IMR-90 (cell line): ENCODE results near the gene TUBA1A. TPM values are rescaled to one million over a fixed set of nuclear protein-coding genes. Genes with fewer than 3 reads are reported as not detected.

Experiments used
- ATAC-seq: fragments of 200-7000 bp; cut with Tn5 transposase; 2 replicates; pipeline ENCODE4 v1.9.1; 2020; ENCODE audit warnings: low read depth, mild to moderate bottlenecking, moderate library complexity
- BruUV-seq: library from RNA; stranded (reverse); fragments of 400-500 nt; replicated peaks from 2 replicates; lab custom pipeline; 2021; lab: Mats Ljungman, UMichigan
- CTCF ChIA-PET: fragments of 300-600 bp; formaldehyde crosslinking; extraction: SDS; loops from one replicate; lab custom pipeline; 2021; ENCODE audit warnings: antibody characterized with exemption; lab: Yijun Ruan, JAX
- POLR2A ChIA-PET: fragments of 300-600 bp; sonication (Branson Sonifier 250); formaldehyde crosslinking; loops from one replicate; lab custom pipeline; 2022; ENCODE audit warnings: antibody characterized with exemption; ENCODE audit not compliant: unreplicated experiment; lab: Charles Lee
- DNase-seq: peaks from one replicate; pipeline ENCODE4 v3.0.0; 2013
- H2AFZ ChIP-seq: replicated peaks from 2 replicates; pipeline ENCODE3; 2013; ENCODE audit warnings: low read length, mild to moderate bottlenecking; ENCODE audit not compliant: poor library complexity
- H2AK5ac ChIP-seq: 2 replicates; pipeline ENCODE4 v1.6.1; 2013; ENCODE audit warnings: low read depth, low read length, inconsistent platforms
- H2AK9ac ChIP-seq: replicated peaks from 2 replicates; pipeline ENCODE3; 2013; ENCODE audit warnings: mild to moderate bottlenecking, low read depth, low read length, moderate library complexity; ENCODE audit not compliant: poor library complexity
- H2BK120ac ChIP-seq: 2 replicates; pipeline ENCODE4 v1.6.1; 2013; ENCODE audit warnings: low read depth, low read length, inconsistent platforms
- H2BK15ac ChIP-seq: 3 replicates; pipeline ENCODE4 v1.6.1; 2013; ENCODE audit warnings: low read depth, low read length, inconsistent platforms
- H2BK20ac ChIP-seq: 2 replicates; pipeline ENCODE4 v1.6.1; 2013; ENCODE audit warnings: low read depth, mild to moderate bottlenecking, inconsistent platforms, low read length, moderate library complexity
- H2BK5ac ChIP-seq: 2 replicates; pipeline ENCODE4 v1.6.1; 2013; ENCODE audit warnings: mild to moderate bottlenecking, low read depth, low read length, inconsistent platforms; ENCODE audit not compliant: poor library complexity, severe bottlenecking
- H3K14ac ChIP-seq: replicated peaks from 2 replicates; pipeline ENCODE4 v1.6.1; 2013; ENCODE audit warnings: low read depth, low read length, inconsistent platforms
- H3K18ac ChIP-seq: 2 replicates; pipeline ENCODE4 v1.6.1; 2013; ENCODE audit warnings: low read depth, low read length, control low read depth
- H3K23ac ChIP-seq: 2 replicates; pipeline ENCODE4 v1.6.1; 2013; ENCODE audit warnings: low read depth, low read length, inconsistent platforms
- H3K27ac ChIP-seq: 2 replicates; pipeline ENCODE4 v1.5.1; 2013; ENCODE audit warnings: mild to moderate bottlenecking, control low read depth, low read length; ENCODE audit not compliant: insufficient read depth
- H3K27me3 ChIP-seq: 2 replicates; pipeline ENCODE4 v1.6.1; 2013; ENCODE audit warnings: low read length; ENCODE audit not compliant: control insufficient read depth, insufficient read depth
- H3K36me3 ChIP-seq: 2 replicates; pipeline ENCODE4 v1.6.1; 2013; ENCODE audit warnings: low read length, mixed read lengths; ENCODE audit not compliant: control insufficient read depth, insufficient read depth
- H3K4ac ChIP-seq: 2 replicates; pipeline ENCODE4 v1.6.1; 2013; ENCODE audit warnings: low read depth, low read length, inconsistent platforms
- H3K4me1 ChIP-seq: 2 replicates; pipeline ENCODE4 v1.6.1; 2013; ENCODE audit warnings: low read length, mixed read lengths; ENCODE audit not compliant: control insufficient read depth, insufficient read depth
- H3K4me2 ChIP-seq: 2 replicates; pipeline ENCODE4 v1.6.1; 2013; ENCODE audit warnings: low read depth, mild to moderate bottlenecking, control low read depth, low read length, moderate library complexity
- H3K4me3 ChIP-seq: 2 replicates; pipeline ENCODE4 v1.5.1; 2013; ENCODE audit warnings: low read depth, mild to moderate bottlenecking, control low read depth, low read length, moderate library complexity; ENCODE audit not compliant: insufficient read depth
- H3K56ac ChIP-seq: 2 replicates; pipeline ENCODE4 v1.6.1; 2013; ENCODE audit warnings: low read length, inconsistent platforms; ENCODE audit not compliant: insufficient read depth; ENCODE audit errors: extremely low read depth
- H3K79me1 ChIP-seq, 2 experiments: 2 replicates each; pipeline ENCODE4 v1.6.1; 2013; ENCODE audit warnings: low read length in 2 of 2, inconsistent platforms in 1 of 2, low read depth in 1 of 2
- H3K9ac ChIP-seq: 2 replicates; pipeline ENCODE4 v1.6.1; 2013; ENCODE audit warnings: low read depth, low read length, control low read depth
- H3K9me1 ChIP-seq: 2 replicates; pipeline ENCODE4 v1.6.1; 2013; ENCODE audit warnings: low read length, inconsistent platforms; ENCODE audit not compliant: insufficient read depth
- H3K9me3 ChIP-seq: 2 replicates; pipeline ENCODE4 v1.6.1; 2013; ENCODE audit warnings: low read length; ENCODE audit not compliant: control insufficient read depth, insufficient read depth
- H4K20me1 ChIP-seq: 2 replicates; pipeline ENCODE4 v1.6.1; 2013; ENCODE audit warnings: low read length, inconsistent platforms; ENCODE audit not compliant: insufficient read depth
- H4K5ac ChIP-seq: 2 replicates; pipeline ENCODE4 v1.6.1; 2013; ENCODE audit warnings: mild to moderate bottlenecking, low read depth, low read length, control low read depth
- H4K8ac ChIP-seq, 2 experiments: 2 replicates each; pipeline ENCODE4 v1.6.1; 2013; ENCODE audit warnings: low read depth in 2 of 2, low read length in 2 of 2, control low read depth in 1 of 2, inconsistent platforms in 1 of 2
- H4K91ac ChIP-seq: 2 replicates; pipeline ENCODE4 v1.6.1; 2013; ENCODE audit warnings: low read depth, low read length, inconsistent platforms; ENCODE audit not compliant: insufficient read depth
- BHLHE40 ChIP-seq: fragments of 150-350 bp; IDR thresholded peaks from 2 replicates; pipeline ENCODE4 v1.6.1; 2016; ENCODE audit warnings: mild to moderate bottlenecking, low read depth, low read length
- CEBPB ChIP-seq: IDR thresholded peaks from 2 replicates; pipeline ENCODE4 v1.6.1; 2012; ENCODE audit warnings: low read depth, low read length, improper control_type of control experiment
- CHD1 ChIP-seq: IDR thresholded peaks from 2 replicates; pipeline ENCODE4 v1.6.1; 2012; ENCODE audit warnings: low read depth, low read length, improper control_type of control experiment
- CTCF ChIP-seq: conservative IDR thresholded peaks from 2 replicates; pipeline ENCODE4 v1.5.1; 2012; ENCODE audit warnings: mild to moderate bottlenecking, low read depth, low read length, improper control_type of control experiment
- ELK1 ChIP-seq: fragments of 150-350 bp; IDR thresholded peaks from 2 replicates; pipeline ENCODE4 v1.6.1; 2016; ENCODE audit warnings: low read depth, mild to moderate bottlenecking, low read length, moderate library complexity, borderline replicate concordance
- MAZ ChIP-seq: IDR thresholded peaks from 2 replicates; pipeline ENCODE4 v1.6.1; 2012; ENCODE audit warnings: low read depth, mild to moderate bottlenecking, low read length, improper control_type of control experiment, moderate library complexity, borderline replicate concordance
- NFE2L2 ChIP-seq: fragments of 150-350 bp; IDR thresholded peaks from 2 replicates; pipeline ENCODE4 v1.6.1; 2016; ENCODE audit warnings: low read depth, mild to moderate bottlenecking, low read length
- POLR2A ChIP-seq: IDR thresholded peaks from 2 replicates; pipeline ENCODE4 v1.6.1; 2012; ENCODE audit warnings: mild to moderate bottlenecking, low read depth, low read length
- RAD21 ChIP-seq: IDR thresholded peaks from 2 replicates; pipeline ENCODE4 v1.6.1; 2012; ENCODE audit warnings: low read length, improper control_type of control experiment
- RCOR1 ChIP-seq: IDR thresholded peaks from 2 replicates; pipeline ENCODE4 v1.6.1; 2012; ENCODE audit warnings: mild to moderate bottlenecking, low read length, improper control_type of control experiment; ENCODE audit not compliant: insufficient replicate concordance
- RFX5 ChIP-seq: IDR thresholded peaks from 2 replicates; pipeline ENCODE4 v1.8.0; 2012; ENCODE audit warnings: low read depth, mild to moderate bottlenecking, low read length, moderate library complexity
- SMC3 ChIP-seq: fragments of 150-350 bp; IDR thresholded peaks from 2 replicates; pipeline ENCODE4 v1.6.1; 2016; ENCODE audit warnings: low read depth, mild to moderate bottlenecking, antibody characterized with exemption, low read length, moderate library complexity
- WGBS, 2 experiments: methylation state at CpG; one replicate each; pipeline versions ENCODE4 v1.1.5 to v1.1.7; 2013; ENCODE audit warnings: missing lambda C conversion rate in 2 of 2; ENCODE audit not compliant: insufficient read length in 1 of 2; ENCODE audit errors: extremely low coverage in 2 of 2; 5-methylcytosine and 5-hydroxymethylcytosine counted together
- dilution Hi-C: fragments of 300-500 bp; cut with HindIII; formaldehyde crosslinking; loops from one replicate; pipeline ENCODE4 v1.14.3; 2018; ENCODE audit warnings: low sequenced_read_pairs; ENCODE audit not compliant: unreplicated experiment
- in situ Hi-C: fragments of 300-500 bp; cut with MboI; formaldehyde crosslinking; loops from 3 replicates; pipeline ENCODE4 v1.14.3; 2019; ENCODE audit warnings: low sequenced_read_pairs, inconsistent platforms, mixed read lengths
- intact Hi-C: fragments of 100-400 bp; cut with micrococcal nuclease; formaldehyde crosslinking; loops from 2 replicates; pipeline ENCODE4 v1.10.0; 2022
- polyA plus RNA-seq, 3 experiments: library from polyadenylated mRNA; depleted of rRNA; stranded (reverse); fragments of >200 nt; gene quantifications; 2 replicates each; pipeline ENCODE4 v1.2.3, GENCODE V29; 2012; ENCODE audit warnings: low replicate concordance in 1 of 3
- total RNA-seq: library from RNA; depleted of rRNA; stranded (reverse); fragments of >200 nt; gene quantifications from 2 replicates; pipeline ENCODE4 v1.2.3, GENCODE V29; 2012

The TUBA1A gene
- total and polyA plus RNA-seq, 2 of the 4 experiments (the other 2 are of a cell fraction) = 2,105 to 2,832 TPM

- 0 out of 2 replicates have a peak, but pooled peaks cover 1% of the 10 kb centered on the region for H3K4me1 ChIP-seq
- H2BK15ac ChIP-seq = no peak overlapping the region
- no peak overlapping the region for H3K14ac ChIP-seq
- no peak overlapping the region for H2AFZ ChIP-seq
- H3K56ac ChIP-seq = no peak overlapping the region
- BruUV-seq = no TSS peak
- H3K27ac ChIP-seq = no peak overlapping the region
- no peak overlapping the region for H2BK120ac ChIP-seq
- TF ChIP-seq CTCF = no peak
- no peak for TF ChIP-seq BHLHE40
- TF ChIP-seq POLR2A = no peak
- no peak for TF ChIP-seq MAZ
- no peak for TF ChIP-seq CHD1
- TF ChIP-seq RAD21 = no peak
- no peak for TF ChIP-seq RFX5
- TF ChIP-seq CEBPB = no peak
- no peak for TF ChIP-seq RCOR1
- TF ChIP-seq SMC3 = no peak
- no peak for TF ChIP-seq NFE2L2
- TF ChIP-seq ELK1 = no peak
- ATAC-seq (peak; percentile 62), DNase-seq (no peak)
- no peaks in the 10 kb centered on the region for H3K27me3 ChIP-seq
- in situ Hi-C loops = loop anchor here (10.0 kb wide), 1 partner anchor 47 kb away; the partner anchor contains the start of gene TUBA1A
- H3K4me2 ChIP-seq = no peak overlapping the region
- no peak overlapping the region for H2AK9ac ChIP-seq
- peaks cover 0 to 9% of the 10 kb centered on the region in 2 experiments; a peak in 3 of 4 replicates for H3K79me1 ChIP-seq
- H2AK5ac ChIP-seq = no peak overlapping the region
- intact Hi-C loops = loop anchor here (10.0 kb wide), 1 partner anchor 127 kb away; the partner anchor contains the start of gene TUBA1C
- no peak overlapping the region for H2BK5ac ChIP-seq
- no peak overlapping the region for H4K5ac ChIP-seq
- dilution Hi-C loops = no loop called here
- H3K9me1 ChIP-seq = no peaks in the 10 kb centered on the region
- H3K9me3 ChIP-seq = no peaks in the 10 kb centered on the region
- no peak overlapping the region for H2BK20ac ChIP-seq
- ChIA-PET POLR2A (no interaction called here), CTCF (no interaction called here)
- no peak overlapping the region for H3K4me3 ChIP-seq
- WGBS, 2 experiments = no CpG with 5 or more reads among the region's 1 CpG
- no peak overlapping the region for H3K18ac ChIP-seq
- H4K8ac ChIP-seq = no peak overlapping the region
- no peaks in the 10 kb centered on the region for H4K20me1 ChIP-seq
- no peaks in the 10 kb centered on the region for H3K36me3 ChIP-seq
- no peak overlapping the region for H4K91ac ChIP-seq
- no peak overlapping the region for H3K4ac ChIP-seq
- no peak overlapping the region for H3K9ac ChIP-seq
- no peak overlapping the region for H3K23ac ChIP-seq
Observed at GRCh38 chr12:49137476-49137875, 51.4 kb downstream of the TUBA1A start.
